NCI-H1105 (cell line): ENCODE data around the gene ETV1.
A peak's percentile ranks its signal among the peaks of the same experiment; 100 is the strongest.

ENCODE experiments used
- DNase-seq: peaks from one replicate; lab custom pipeline; 2025; lab: John Stamatoyannopoulos, UW

ETV1 gene

DNA sequence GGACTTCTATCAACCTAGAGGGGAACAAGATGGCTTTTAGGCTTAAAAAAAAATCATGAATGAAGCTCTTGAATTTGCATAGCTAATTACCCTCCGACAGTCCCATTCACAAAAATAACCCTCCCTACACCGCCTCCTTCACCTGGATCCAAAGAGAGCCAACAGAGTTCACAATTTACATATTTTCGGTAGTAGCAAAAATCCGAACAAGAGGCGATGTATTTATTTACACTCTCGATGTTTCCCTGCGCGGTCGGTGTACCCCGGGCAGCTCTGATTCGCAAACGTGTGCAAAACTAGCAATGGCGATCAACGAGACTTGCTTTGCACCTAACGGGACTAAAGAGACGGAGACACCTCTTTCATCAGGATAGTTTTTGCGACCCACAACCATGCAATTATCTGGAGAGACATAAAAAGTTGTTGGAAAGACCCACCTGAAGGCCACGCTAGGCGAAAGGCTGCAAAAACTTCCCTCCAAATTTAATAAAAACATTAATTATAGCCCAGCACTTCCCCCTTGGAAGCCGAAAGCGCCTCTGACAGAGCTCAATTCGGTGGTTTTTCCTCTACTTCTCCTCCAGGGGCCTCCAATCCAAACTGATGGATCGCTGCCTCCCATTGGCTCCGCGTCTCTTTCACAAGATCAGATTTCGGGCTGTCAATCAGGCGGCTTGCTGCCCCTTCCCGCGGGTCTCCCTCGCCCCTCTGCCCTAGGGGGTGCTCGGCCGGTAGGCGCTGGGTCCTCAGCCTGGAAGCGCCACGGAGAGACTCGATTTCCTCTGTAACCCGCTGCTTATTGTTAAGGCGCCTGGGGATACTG, at the start of gene ETV1:
TSS of gene ETV1 (minus strand) at position 541 of the 823 bp plus-strand sequence. CDS start 614 bp downstream, outside the sequence.
- peak; percentile 83 for DNase-seq

DNA sequence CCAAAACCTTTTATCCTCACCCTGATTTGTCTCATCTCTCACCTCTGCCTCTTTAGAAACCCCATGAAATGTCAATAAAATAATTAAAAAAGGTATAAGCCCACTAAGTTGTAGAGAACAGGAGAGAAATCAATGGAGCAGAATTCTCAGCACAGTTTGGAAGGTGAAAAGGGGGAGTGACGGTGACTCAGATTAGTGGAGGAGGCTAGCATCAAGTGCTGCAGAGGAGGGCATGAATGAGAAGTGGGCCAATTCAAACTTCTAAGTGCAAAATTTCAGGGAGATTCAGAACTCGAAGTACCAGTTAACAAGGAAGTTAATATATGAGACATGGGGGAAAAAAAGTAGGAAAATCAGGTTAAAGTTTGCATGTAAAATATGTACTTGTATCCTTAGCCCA, 34.9 kb upstream of the ETV1 start:
- DNase-seq = no peak

DNA sequence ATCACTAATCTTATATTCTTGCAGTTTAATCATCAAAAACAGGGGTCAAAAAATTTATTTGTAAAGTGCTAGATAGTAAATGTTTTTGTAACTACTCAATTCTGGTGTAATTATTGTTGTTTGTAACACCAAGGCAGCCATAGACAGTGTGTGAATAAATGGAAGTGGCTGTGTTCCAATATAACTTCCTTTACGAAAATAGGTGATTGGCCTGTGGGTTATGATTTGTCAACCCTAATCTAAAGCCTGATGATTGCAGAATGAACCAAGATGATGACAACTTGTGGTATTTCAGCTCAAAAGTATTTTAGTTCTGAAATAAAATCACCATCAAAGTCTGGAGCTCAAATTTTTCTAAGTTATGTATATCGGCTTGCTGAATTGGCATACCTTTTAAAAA, 34.4 kb upstream of the ETV1 start:
- DNase-seq = no peak

DNA sequence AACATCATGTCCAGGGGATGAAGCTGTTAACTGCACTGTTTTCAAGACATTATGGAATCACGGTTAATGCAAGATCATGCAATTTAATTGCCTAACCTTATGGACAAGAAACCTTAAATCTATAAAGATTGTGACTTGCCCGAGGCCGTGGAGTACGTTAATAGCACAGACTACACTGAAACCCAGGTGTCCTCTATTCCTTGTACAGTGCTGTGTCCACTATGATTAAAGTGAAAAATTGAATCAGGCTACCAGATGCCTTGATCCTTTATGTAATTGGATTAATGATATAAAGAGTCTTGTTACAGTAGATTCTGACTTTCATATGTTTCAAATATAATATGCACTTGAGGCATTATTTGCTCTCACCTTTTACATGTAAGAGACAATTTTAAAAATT, 33.9 kb upstream of the ETV1 start:
- no peak for DNase-seq

DNA sequence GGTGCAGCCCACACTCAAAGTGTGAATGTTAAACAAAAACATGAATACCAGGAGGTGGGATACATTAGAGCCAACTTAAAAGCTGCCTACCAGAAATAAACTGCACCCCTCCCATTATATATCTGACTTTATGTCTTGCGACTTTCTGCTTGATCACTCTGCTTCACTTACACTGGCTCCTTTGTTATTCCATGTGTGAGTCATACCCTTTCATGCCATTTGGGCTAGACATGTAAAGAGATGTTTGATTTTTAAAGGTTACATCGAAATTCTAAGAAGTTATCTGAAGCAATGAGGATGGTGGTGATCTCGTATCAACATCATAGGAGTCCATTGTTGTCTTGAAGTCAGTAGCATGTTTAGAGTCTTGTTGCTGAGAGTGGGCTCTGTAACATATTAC, 31.6 kb upstream of the ETV1 start:
- no peak for DNase-seq

DNA sequence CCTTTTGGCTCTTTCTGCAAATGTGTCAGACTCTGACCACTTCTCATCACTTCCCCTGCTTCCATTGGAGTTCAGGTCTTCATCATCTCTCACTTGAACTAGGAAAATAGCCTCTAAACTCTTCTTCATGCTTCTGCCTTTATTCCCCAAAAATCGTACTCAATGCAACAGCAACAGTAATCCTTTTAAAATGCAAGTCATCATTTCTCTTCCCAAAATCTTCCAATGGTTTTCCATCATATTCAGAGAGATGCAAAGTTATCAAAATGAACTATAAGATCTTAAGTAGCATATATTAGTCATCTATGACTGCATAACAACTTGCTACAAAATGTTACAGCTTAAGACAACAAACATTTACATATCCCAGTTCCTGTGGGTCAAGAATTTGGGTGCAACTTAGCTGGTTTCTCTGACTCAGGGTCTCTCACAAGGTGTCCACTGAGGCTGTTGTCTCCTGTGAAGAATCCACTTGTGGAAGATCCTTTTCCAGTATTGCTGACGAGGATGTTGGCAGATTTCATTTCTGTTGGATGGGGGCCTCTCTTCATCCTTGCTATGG, 31.0 kb upstream of the ETV1 start:
- no peak for DNase-seq

DNA sequence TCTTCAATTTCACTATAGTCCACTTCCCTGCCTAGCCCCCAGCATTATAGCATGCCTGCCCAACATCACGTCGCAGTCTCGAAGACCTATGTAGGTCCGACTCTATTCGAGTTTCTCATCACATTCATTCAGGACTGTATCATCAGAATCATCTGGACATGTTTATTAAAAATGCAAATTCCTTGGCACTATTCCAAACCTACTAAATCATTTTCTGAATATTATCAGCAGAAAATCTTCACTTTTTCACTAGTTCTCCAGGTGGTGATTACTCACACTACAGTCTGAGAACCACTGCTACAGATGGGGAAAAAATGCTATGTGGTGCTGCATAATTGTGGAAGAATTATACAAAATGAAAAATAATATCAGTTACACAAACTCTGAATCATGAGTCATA, 29.3 kb upstream of the ETV1 start:
- DNase-seq = no peak

DNA sequence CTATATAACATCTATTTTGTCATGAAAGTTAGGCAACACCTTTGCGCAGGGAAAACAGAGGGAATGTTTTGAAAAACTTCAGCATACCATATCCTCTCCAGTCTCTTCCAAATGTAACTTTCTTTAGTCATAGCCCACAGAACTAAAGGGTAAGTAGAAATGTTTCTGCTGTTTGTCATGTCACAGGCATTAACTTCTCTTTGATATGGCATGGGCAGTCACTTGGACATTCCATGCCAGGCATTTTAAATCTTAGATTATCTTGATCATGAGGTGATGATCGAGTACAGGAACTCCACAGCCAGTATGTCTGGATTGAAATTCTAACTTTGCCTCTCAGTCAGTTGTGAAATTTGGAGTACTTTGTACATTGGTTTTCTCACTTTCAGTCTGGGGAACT, 27.5 kb upstream of the ETV1 start:
- DNase-seq = no peak

DNA sequence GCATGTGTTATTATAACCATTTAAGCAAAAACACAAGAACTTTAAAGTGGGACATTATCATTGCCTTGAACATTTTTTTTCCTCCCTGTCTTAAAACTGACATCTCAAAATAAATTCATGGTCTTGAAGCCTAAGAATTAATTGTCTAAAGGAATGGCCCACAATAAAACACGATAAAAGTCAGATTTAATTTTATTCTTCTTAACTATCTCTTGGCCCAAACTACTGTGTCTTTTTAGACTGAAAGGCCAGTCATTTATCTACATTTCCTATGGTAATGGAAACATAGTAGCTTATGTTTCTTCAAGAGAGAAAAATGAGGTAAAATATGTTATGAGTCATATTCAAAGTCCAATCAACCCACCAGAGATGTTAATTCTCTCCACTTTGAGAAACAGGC, 24.4 kb upstream of the ETV1 start:
- no peak for DNase-seq

DNA sequence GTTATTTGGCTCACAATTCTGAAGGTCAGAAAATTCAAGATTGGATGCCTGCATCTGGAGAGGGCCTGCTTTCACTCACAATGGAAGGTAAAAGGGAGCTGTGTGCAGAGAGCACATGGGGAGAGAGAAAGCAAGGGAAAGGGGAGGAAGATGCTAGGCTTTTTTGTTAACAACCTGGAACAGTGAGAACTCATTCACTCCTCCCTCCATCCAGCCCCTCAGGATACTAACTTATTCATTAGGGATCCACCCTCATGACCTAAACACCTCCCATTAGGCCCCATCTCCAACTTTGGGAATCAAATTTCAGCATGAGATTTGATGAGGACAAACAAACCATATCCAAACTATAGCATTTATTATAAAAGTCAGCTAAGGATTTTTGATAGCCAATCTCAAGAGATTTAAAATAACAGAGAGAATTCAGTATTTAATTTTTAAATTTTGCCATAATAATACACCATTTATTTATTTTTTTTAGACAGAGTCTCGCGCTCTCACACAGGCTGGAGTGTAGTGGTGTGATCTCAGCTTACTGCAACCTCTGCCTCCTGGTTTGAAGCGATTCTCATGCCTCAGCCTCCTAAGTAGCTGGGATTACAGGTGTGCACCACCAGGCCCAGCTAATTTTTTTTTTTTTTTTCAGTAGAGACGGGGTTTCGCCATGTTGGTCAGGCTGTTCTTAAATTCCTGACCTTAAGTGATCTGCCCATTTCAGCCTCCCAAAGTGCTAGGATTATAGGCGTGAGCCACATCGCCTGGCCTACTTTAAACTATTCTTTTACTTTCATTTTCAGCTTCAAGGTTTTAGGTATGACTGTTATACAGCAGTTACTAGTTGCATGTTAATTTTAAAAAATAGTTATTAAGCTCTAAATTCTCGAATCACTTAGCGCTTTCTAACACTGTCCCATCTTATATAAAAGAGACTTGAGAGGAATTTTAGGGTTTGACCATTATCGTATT, 20.3 kb upstream of the ETV1 start:
- DNase-seq = no peak

DNA sequence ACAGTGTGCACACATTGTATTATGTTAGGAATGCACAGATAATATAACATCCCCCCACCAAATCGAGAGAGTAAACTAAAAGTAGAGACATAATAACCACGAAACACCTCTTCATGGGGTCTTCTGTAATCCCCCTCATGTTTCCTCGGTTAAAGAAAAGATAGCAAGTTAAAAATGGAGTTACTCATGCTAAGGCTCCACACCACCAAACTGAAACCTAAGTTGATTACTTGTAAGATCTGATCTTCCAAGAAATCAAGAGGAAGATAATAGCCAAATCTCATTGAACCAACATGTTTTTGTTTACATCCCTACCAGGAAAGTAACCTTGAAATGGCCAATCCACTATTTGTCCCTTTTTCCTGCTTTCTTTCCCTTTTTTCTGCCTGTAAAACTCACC, 11.7 kb upstream of the ETV1 start:
- no peak for DNase-seq

DNA sequence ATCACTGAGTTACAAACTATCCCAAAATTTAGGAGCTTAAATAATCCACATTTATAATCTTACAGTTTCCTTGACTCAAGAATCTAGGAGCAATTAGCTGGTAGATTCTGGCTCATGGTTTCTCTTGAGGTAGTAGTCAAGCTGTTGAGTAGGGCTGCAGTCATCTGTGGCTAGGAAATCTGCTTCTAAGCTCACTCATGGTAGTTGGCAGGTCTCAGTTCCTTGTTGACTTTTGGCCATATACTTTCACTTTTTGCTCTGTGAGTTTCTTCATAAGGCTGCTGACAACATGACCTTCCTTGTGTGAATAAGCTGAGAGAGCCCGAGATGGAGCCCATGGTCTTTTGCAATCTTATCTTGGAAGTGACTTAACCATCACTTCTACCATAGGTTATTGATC, 10.8 kb upstream of the ETV1 start:
- no peak for DNase-seq

DNA sequence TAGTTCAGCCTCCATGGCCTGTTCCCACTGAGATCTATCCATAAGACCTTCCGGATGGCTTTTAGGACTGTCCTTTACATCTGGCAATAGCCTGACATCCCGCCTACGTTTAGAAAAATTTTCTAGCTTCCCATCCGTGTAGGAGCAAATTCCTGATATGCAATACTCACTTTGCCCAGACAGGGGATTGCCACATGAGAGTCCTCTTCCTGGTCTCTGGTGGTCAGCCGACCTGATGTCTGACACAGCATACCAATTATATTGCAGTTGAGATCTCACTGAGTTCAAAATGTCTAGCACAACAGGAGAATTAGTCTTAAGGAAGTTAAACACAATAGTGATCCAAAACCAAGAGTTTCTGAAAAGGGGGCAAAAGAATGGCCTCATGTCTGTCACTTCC, 9.4 kb upstream of the ETV1 start:
- DNase-seq = no peak

DNA sequence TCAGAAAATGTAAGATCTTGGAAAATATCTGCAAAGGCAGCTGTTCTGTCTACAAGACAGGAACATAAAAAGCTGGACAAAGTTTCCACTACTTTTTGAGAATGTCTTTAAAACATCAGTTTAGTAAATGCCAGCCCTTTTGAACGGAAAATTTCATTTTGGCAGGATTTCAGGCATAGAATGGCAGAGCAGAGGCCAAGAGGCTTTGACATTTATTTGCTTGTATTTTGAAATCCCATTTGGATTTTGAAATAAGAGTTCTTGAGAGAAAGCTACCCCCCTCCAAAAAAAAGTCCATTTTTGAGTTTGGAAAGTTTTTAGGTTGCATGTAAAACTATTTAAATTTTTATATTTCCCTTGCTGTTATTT, 3.1 kb upstream of the ETV1 start:
- DNase-seq = no peak

DNA sequence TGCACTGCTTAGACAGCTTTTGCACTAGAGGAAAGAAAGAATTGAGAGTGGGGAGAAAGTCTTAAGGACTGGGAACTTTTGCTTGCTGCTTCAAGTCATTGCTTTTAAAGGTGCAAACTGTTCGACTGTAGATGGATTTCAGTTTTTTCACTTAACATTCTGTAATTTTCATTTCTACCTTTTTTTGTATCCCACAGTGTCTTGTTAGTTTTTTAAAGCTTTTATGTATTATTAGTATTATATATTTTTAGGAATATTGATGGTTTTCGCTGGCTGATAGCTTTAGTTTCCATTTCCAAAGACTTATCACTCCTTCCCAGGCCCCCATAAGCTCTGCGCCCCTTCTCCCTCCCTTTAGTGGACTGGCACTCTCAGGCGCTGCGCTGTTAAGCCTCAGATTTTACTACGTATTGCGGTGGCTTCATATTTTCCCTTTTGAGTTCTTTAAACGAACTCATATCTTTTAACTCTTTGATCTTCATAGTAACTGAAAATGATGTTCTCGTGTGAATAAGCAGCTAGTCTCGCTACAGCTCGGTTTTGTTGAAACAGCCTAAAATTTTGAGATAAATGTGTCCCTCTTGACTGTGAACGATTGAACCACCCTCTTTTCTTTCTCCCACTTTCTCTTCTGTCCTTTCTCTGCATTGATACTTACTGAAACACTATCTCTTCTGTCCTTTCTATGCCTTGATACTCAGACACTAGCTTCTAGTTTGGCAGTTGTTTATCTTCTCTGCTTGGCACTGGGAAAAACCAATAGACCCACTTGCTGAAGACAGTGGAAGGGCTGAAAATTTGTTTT, 2.5 kb upstream of the ETV1 start:
- no peak for DNase-seq

DNA sequence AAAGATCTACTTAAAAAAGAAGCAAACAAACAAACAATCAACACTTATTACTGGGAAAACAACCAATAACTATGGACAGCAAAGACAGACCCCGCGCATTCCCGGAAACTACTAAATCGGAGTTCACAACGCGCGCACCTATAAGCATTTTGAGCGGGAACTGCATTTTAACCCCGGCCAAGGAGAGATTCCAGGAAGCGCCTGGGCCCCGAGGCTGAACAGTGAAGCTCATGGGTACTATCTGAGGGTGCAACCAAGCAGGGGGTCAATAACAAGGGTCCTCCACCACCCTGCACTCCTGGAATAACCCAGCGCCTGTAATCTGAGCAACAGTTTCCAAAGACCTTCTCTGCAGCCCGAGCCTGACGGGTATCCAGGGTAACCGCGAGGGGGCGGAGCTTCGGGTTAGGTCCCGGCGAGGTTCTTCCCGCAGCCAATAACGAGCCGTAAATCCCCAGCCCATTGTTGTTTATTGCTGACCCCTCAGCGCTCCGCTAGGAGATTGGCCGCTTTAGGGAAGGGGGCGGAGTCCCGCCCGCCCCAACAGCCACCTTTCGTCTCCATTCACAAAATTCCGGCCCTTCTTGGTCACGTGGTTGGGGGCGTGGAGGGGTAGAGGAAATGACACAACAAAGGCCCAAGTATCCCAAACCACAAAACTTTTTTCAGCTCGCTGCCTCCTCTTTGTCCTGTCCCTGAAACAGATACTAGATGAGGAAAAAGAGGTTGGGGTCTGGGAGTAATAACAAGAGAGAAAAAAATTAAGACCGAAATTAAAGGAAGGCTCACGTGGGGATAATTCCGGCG, 1.7 kb upstream of the ETV1 start:
- DNase-seq = peak; percentile 96

DNA sequence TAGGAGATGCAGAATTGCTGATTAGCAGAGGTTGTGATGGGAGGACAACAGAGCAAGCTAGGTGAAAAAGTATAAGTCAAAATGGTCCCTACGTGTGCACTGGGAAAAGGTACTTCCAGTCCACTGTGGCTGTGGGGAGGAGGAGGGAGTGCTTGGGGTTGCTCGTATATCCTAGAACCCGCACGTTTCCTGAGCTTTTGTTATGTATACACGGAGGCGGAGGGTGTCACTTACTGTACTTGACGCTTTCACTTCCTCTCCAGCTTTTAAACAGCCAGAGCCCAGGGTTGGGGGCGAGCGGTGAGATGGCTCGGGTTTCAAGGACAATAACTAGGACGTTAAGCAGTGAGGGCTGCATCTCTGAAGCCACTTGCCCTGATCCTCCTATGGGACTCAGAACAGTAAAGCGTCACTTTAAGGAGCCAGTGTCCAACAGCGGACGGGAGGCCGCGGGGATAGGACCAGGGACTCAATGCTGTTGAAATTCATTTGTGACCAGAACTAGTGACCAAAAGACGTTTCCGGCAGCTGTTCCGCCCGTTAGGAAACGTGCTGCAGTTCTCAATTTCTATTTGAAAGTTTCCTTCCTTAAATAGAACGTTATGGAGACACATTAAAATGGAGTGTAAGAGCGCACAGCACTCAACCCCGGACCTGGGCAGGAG, 985 bp upstream of the ETV1 start:
- DNase-seq = peak; percentile 86

DNA sequence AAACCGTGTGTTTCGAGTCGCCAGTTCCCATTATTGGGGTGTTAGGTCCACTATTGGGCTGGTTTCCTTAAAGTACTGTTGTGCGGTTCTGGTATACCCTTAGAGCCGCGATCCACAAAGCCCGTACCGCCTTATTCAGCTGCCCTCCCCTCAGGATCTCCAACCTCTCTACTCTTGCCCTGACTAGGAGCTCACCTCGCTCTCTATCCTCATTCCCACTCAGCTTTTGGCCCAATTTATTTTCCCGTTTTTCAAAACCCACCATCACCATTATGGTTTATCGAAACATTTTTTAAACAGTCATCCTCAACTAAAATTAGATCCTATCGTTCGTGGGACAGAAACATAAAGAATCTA, 461 bp upstream of the ETV1 start:
- no peak for DNase-seq

DNA sequence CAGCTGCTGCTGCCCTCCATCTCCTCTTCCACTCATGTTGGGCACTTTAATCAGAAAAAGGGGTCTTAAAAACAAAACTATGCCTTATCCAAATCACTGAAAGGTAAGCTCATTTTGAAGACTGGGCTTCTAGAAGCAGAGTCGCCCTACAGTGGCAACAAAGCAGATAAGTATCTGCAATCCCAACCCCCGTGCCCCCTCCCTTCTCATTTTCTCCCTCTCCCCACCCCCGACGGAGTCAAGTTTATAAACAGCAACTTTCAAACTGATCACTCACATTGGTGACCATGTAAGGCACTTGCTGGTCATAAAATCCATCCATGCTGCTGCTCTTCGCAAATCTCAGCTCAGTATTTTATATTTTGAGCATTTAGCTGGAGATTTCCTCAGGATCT, 738 bp downstream of the ETV1 start:
- peak; percentile 23 for DNase-seq

DNA sequence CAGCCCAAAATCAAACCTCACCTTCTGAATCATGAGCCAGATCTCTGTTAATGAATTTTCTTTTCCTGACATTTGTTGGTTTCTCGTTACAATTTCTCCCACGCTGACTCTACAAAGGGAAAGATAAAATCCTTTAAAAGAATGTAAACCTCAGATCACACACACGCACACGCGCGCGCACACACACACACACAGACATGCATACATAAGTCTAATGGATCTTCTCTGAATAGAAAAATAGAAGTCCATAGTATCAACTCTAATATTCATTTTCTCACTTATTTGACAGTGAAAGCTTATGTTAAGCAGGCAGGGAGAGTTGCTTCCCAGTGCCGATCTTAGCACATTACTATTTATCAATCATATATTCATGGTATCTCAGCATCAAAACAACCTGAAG, 1.4 kb downstream of the ETV1 start:
- DNase-seq = no peak

DNA sequence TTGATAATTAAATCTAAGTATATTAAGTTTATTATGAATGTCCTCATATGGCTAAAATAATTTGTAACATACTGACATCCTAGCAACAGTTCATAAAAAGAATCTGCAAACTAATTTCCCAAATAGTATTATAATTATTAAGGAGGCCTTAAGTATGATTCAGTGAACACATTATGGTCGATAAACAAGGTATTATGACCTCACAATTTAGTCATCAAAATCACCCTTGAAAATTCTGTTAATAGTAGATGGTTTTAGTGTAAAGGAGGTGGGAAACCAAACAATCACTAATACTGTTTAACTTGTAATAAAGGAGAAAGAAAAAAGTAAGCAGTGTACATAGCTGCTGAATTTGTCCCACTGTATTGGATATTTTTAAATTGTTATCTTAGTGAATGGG, 2.1 kb downstream of the ETV1 start:
- DNase-seq = no peak
